GM12872 (cell line): ENCODE data around the gene SP5.

Source experiments
- TF ChIP-seq, protein P1 (sequence below): IDR thresholded peaks from 3 replicates; pipeline ENCODE4 v1.5.1; 2011; ENCODE audit warnings: low read depth, mild to moderate bottlenecking, low read length, moderate library complexity; ENCODE audit not compliant: insufficient read depth

Gene SP5

GRCh38 chr2:170680172-170680941 lies 34.8 kb upstream of the SP5 start:
- TF ChIP-seq, protein P1, sequence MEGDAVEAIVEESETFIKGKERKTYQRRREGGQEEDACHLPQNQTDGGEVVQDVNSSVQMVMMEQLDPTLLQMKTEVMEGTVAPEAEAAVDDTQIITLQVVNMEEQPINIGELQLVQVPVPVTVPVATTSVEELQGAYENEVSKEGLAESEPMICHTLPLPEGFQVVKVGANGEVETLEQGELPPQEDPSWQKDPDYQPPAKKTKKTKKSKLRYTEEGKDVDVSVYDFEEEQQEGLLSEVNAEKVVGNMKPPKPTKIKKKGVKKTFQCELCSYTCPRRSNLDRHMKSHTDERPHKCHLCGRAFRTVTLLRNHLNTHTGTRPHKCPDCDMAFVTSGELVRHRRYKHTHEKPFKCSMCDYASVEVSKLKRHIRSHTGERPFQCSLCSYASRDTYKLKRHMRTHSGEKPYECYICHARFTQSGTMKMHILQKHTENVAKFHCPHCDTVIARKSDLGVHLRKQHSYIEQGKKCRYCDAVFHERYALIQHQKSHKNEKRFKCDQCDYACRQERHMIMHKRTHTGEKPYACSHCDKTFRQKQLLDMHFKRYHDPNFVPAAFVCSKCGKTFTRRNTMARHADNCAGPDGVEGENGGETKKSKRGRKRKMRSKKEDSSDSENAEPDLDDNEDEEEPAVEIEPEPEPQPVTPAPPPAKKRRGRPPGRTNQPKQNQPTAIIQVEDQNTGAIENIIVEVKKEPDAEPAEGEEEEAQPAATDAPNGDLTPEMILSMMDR = no peak

- TF ChIP-seq, protein P1 = no peak
Measured at GRCh38 chr2:170681311-170681710, 33.8 kb upstream of the SP5 start.

- TF ChIP-seq, protein P1 = no peak
Measured at GRCh38 chr2:170685591-170685990, 29.5 kb upstream of the SP5 start.

DNA sequence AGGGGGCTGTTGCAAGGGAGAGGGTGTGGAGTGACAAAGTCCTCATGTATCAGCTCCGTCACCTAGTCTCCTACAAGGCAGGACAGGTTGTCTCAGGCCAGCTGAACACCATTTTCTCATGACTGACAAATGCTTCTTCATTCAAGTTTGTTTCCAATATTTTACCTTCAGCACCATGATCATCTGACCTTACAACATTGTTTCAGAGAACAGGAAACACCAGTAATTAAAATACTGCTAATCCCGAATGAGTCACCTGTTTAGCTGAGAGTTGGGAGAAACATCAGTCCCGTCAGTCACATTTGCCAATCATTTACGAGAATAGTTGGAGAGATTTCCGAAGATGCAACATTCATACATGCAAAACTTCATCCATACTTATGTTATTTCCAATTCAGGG lies 25.7 kb upstream of the SP5 start:
- TF ChIP-seq, protein P1 = no peak

GRCh38 chr2:170690640-170691039 lies 24.5 kb upstream of the SP5 start:
- TF ChIP-seq, protein P1 = no peak

GRCh38 chr2:170694316-170694715 lies 20.8 kb upstream of the SP5 start:
- TF ChIP-seq, protein P1 = no peak

DNA sequence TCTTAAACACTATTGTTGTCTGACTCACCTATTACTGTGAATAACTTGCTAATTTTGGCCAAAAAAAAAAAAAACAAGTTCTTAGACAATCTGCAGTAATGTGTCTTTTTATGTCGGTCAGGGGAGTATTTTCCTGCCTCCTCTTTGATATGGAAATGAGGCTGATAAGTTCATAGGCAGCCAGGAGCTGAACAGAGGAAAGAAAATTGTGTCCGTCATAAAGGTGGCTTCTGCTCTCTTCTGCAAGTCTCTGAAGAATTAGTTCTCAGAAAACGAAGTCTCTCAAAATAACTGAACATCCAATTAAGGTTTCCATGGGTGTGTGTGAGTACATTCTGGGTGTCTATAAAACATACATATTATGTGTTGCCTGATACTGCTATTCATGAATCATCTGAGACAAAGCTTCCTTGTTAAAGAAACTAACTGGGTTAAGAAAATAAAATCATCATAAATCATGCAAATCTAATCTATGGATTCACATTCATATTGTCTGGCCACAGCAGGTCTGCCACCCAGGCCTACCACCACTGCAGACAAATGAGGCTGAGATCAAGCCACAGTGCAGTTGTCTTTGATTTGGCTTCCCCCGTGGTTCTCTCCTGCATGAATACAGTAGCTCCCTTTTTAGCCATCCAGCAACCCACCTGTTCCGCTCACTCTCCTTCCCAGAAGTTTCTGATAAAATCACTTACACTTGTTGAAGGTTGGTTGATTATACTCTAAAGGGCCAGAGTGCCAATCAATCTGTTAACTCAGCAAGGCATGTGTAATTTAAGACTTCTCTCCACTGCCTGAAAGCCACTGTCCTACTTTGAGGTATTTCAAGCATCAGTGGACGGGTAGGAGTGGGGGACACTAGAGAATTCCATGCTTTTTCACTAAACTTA lies 19.4 kb upstream of the SP5 start:
- TF ChIP-seq, protein P1 = no peak
